ENCODE measurements around the gene PCDHGA10. TPM values are rescaled to one million over a fixed set of nuclear protein-coding genes. Genes with fewer than 3 reads are reported as not detected.

Gene PCDHGA10
- polyA plus RNA-seq, 1 donor from 2014 or later, result 7.3 TPM

DNA sequence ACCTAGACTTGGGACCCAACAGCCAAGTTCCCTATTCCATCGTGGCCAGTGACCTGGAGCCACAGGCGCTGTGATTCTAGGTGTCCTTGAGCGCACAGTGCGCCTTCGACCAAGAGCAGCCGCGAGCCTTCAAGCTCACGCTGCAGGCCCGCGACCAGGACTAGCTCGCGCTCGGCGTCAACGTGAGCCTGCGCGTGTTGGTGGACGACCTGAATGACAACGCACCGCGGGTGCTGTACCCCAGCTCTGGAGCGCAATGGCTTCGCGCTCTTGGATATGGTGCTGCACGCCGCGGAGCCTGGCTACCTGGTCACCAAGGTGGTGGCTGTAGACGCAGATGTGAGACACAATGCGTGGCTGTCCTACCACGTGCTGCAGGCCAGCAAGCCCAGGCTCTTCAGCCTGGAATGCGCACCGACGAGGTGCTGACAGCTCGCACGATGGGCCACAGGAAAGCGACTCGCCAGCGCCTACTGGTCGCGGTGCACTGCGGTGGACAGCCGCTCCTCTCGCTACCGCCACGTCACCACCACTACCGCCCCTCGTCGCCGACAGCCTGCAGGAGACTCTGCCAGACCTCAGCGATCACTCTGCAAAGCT, 28.9 kb downstream of the PCDHGA10 start:
- TF ChIP-seq MXI1 (conservative IDR thresholded peaks at IDR 0.05; ENCODE audit: poor library complexity, severe bottlenecking) (no peak), TAF1 (IDR thresholded peaks at IDR 0.05; ENCODE audit: low read depth) (no peak), SMC3 (conservative IDR thresholded peaks at IDR 0.05; ENCODE audit: poor library complexity) (no peak), EP300 (conservative IDR thresholded peaks at IDR 0.05; ENCODE audit: poor library complexity, severe bottlenecking) (no peak)
- no peak overlapping the region for H3K4me3 ChIP-seq (ENCODE audit: low read length)

DNA sequence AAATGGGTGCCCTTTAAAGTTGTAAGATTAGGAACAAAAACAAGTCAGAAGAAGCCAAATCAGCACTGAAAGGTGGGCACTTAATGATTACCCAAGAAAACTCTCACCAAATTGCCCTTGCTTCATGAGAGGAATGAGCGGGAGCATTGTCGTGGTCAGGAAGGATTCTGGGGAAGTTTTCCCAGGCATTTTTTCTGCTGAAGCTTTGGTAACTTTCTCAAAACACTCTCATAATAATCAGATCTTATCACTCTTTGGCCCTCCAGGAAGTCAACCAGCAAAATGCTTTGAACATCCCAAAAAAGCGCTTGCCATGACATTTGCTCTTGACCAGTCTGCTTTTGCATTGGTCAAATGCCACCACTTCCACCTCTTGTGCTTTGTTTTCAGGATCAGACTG, 52.6 kb downstream of the PCDHGA10 start:
- TF ChIP-seq, protein P1, sequence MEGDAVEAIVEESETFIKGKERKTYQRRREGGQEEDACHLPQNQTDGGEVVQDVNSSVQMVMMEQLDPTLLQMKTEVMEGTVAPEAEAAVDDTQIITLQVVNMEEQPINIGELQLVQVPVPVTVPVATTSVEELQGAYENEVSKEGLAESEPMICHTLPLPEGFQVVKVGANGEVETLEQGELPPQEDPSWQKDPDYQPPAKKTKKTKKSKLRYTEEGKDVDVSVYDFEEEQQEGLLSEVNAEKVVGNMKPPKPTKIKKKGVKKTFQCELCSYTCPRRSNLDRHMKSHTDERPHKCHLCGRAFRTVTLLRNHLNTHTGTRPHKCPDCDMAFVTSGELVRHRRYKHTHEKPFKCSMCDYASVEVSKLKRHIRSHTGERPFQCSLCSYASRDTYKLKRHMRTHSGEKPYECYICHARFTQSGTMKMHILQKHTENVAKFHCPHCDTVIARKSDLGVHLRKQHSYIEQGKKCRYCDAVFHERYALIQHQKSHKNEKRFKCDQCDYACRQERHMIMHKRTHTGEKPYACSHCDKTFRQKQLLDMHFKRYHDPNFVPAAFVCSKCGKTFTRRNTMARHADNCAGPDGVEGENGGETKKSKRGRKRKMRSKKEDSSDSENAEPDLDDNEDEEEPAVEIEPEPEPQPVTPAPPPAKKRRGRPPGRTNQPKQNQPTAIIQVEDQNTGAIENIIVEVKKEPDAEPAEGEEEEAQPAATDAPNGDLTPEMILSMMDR (IDR thresholded peaks at IDR 0.05; ENCODE audit: poor library complexity, severe bottlenecking), result no peak
- no peak for TF ChIP-seq EZH2 (IDR thresholded peaks at IDR 0.05; ENCODE audit: borderline replicate concordance, insufficient read depth, low read length, poor library complexity, severe bottlenecking)
- TF ChIP-seq, protein P2, sequence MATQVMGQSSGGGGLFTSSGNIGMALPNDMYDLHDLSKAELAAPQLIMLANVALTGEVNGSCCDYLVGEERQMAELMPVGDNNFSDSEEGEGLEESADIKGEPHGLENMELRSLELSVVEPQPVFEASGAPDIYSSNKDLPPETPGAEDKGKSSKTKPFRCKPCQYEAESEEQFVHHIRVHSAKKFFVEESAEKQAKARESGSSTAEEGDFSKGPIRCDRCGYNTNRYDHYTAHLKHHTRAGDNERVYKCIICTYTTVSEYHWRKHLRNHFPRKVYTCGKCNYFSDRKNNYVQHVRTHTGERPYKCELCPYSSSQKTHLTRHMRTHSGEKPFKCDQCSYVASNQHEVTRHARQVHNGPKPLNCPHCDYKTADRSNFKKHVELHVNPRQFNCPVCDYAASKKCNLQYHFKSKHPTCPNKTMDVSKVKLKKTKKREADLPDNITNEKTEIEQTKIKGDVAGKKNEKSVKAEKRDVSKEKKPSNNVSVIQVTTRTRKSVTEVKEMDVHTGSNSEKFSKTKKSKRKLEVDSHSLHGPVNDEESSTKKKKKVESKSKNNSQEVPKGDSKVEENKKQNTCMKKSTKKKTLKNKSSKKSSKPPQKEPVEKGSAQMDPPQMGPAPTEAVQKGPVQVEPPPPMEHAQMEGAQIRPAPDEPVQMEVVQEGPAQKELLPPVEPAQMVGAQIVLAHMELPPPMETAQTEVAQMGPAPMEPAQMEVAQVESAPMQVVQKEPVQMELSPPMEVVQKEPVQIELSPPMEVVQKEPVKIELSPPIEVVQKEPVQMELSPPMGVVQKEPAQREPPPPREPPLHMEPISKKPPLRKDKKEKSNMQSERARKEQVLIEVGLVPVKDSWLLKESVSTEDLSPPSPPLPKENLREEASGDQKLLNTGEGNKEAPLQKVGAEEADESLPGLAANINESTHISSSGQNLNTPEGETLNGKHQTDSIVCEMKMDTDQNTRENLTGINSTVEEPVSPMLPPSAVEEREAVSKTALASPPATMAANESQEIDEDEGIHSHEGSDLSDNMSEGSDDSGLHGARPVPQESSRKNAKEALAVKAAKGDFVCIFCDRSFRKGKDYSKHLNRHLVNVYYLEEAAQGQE (IDR thresholded peaks at IDR 0.05; ENCODE audit: borderline replicate concordance), result no peak
- no peak for TF ChIP-seq POLR2AphosphoS5 (IDR thresholded peaks at IDR 0.05)
- TF ChIP-seq SMC3 (conservative IDR thresholded peaks at IDR 0.05; ENCODE audit: poor library complexity), result no peak
- TF ChIP-seq TAF1 (IDR thresholded peaks at IDR 0.05; ENCODE audit: low read depth), result no peak
- no peak for TF ChIP-seq MXI1 (conservative IDR thresholded peaks at IDR 0.05; ENCODE audit: poor library complexity, severe bottlenecking)
- no peak for TF ChIP-seq EP300 (conservative IDR thresholded peaks at IDR 0.05; ENCODE audit: poor library complexity, severe bottlenecking)
- no peaks in the 10 kb centered on the region for H3K27me3 ChIP-seq (ENCODE audit: insufficient read depth, low read depth, low read length)

More for the DNA sequence above, 28.9 kb downstream of the PCDHGA10 start:
- no peaks in the 10 kb centered on the region for H3K9me2 ChIP-seq (ENCODE audit: insufficient read depth, low read length)
- no peak overlapping the region for H2AFZ ChIP-seq (ENCODE audit: low read depth, low read length)
- peaks cover 18% of the 10 kb centered on the region for H3K36me3 ChIP-seq (ENCODE audit: insufficient read depth, low read length)
- no peaks in the 10 kb centered on the region for H3F3A ChIP-seq (ENCODE audit: insufficient read depth, low read length, poor library complexity, severe bottlenecking)
- H3K79me2 ChIP-seq (replicated peaks; ENCODE audit: insufficient read depth, low read length), result peaks cover 37% of the 10 kb centered on the region
- H3K9ac ChIP-seq (ENCODE audit: low read length), result no peak overlapping the region
- H3K27ac ChIP-seq (ENCODE audit: low read length), result no peak overlapping the region
- H3K4me2 ChIP-seq (ENCODE audit: low read length), result no peak overlapping the region
- H3K9me3 ChIP-seq (ENCODE audit: low read length), result peaks cover 39% of the 10 kb centered on the region
- no peaks in the 10 kb centered on the region for H4K20me1 ChIP-seq (ENCODE audit: insufficient read depth)
- H3K27me3 ChIP-seq (ENCODE audit: insufficient read depth, low read depth, low read length), result no peaks in the 10 kb centered on the region

More for the DNA sequence above, 52.6 kb downstream of the PCDHGA10 start:
- Histone ChIP-seq H2AFZ (ENCODE audit: low read depth, low read length) (no peak overlapping the region), H3K4me2 (ENCODE audit: low read length) (no peak overlapping the region), H3K9ac (ENCODE audit: low read length) (no peak overlapping the region), H3K79me2 (replicated peaks; ENCODE audit: insufficient read depth, low read length) (peaks cover 13% of the 10 kb centered on the region), H3K4me3 (ENCODE audit: low read length) (no peak overlapping the region), H3K9me3 (ENCODE audit: low read length) (no peaks in the 10 kb centered on the region), H3K36me3 (ENCODE audit: insufficient read depth, low read length) (no peaks in the 10 kb centered on the region), H3K27ac (ENCODE audit: low read length) (no peak overlapping the region), H3F3A (ENCODE audit: insufficient read depth, low read length, poor library complexity, severe bottlenecking) (no peaks in the 10 kb centered on the region), H3K9me2 (ENCODE audit: insufficient read depth, low read length) (no peaks in the 10 kb centered on the region), H4K20me1 (ENCODE audit: insufficient read depth) (no peaks in the 10 kb centered on the region)

Other genes with a start within 250 kb of the PCDHGA10 start
- gene PCDHB7, start 240.3 kb upstream of the PCDHGA10 start, polyA plus RNA-seq, result 0.99 and 2.1 TPM in 2 replicates
- gene PCDHB8, start 235.2 kb upstream of the PCDHGA10 start, polyA plus RNA-seq, result 0.76 and 0.81 TPM in 2 replicates
- 2.1 and 2.8 TPM in 2 replicates for gene PCDHB16, start 230.6 kb upstream of the PCDHGA10 start, polyA plus RNA-seq
- 4.8 and 4.9 TPM in 2 replicates for gene PCDHB9, start 225.8 kb upstream of the PCDHGA10 start, polyA plus RNA-seq
- 8.7 and 9.6 TPM in 2 replicates for gene PCDHB10, start 220.6 kb upstream of the PCDHGA10 start, polyA plus RNA-seq
- gene PCDHB11, start 213.4 kb upstream of the PCDHGA10 start, polyA plus RNA-seq, result 2.7 and 3.7 TPM in 2 replicates
- gene PCDHB12, start 204.3 kb upstream of the PCDHGA10 start, polyA plus RNA-seq, result 1.3 and 2.2 TPM in 2 replicates
- gene PCDHB13, start 199.1 kb upstream of the PCDHGA10 start, polyA plus RNA-seq, result 1.0 and 1.6 TPM in 2 replicates
- gene PCDHB14, start 189.6 kb upstream of the PCDHGA10 start, polyA plus RNA-seq, result 12.6 and 18.3 TPM in 2 replicates
- 11.2 and 13.7 TPM in 2 replicates for gene PCDHB15, start 167.6 kb upstream of the PCDHGA10 start, polyA plus RNA-seq
- not detected in 2 replicates for gene SLC25A2, start 108.9 kb upstream of the PCDHGA10 start, polyA plus RNA-seq
- 173 and 198 TPM in 2 replicates for gene TAF7, start 92.2 kb upstream of the PCDHGA10 start, polyA plus RNA-seq
- gene PCDHGA1, start 82.5 kb upstream of the PCDHGA10 start, polyA plus RNA-seq, result 0.19 and 0.50 TPM in 2 replicates
- gene PCDHGA2, start 74.2 kb upstream of the PCDHGA10 start, polyA plus RNA-seq, result 0.21 and 0.26 TPM in 2 replicates
- gene PCDHGA3, start 69.2 kb upstream of the PCDHGA10 start, polyA plus RNA-seq, result 0.10 and 0.26 TPM in 2 replicates
- gene PCDHGB1, start 62.9 kb upstream of the PCDHGA10 start, polyA plus RNA-seq, result 0.46 and 0.68 TPM in 2 replicates
- gene PCDHGA4, start 58.0 kb upstream of the PCDHGA10 start, polyA plus RNA-seq, result 0.38 TPM in 1 of 2 replicates, not detected in the other
- 0.30 and 0.43 TPM in 2 replicates for gene PCDHGB2, start 53.0 kb upstream of the PCDHGA10 start, polyA plus RNA-seq
- gene PCDHGA5, start 48.8 kb upstream of the PCDHGA10 start, polyA plus RNA-seq, result 0.25 TPM in 1 of 2 replicates, not detected in the other
- gene PCDHGB3, start 42.7 kb upstream of the PCDHGA10 start, polyA plus RNA-seq, result not detected in 2 replicates
- 0.09 TPM in 1 of 2 replicates, not detected in the other for gene PCDHGA6, start 39.1 kb upstream of the PCDHGA10 start, polyA plus RNA-seq
- gene PCDHGA7, start 30.2 kb upstream of the PCDHGA10 start, polyA plus RNA-seq, result not detected in 2 replicates
- 9.3 and 13.0 TPM in 2 replicates for gene PCDHGB4, start 25.3 kb upstream of the PCDHGA10 start, polyA plus RNA-seq
- gene PCDHGA8, start 20.4 kb upstream of the PCDHGA10 start, polyA plus RNA-seq, result 0.19 and 0.38 TPM in 2 replicates
- 0.17 and 0.54 TPM in 2 replicates for gene PCDHGB5, start 15.0 kb upstream of the PCDHGA10 start, polyA plus RNA-seq
- 0.11 TPM in 1 of 2 replicates, not detected in the other for gene PCDHGA9, start 10.2 kb upstream of the PCDHGA10 start, polyA plus RNA-seq
- 29.2 and 34.4 TPM in 2 replicates for gene PCDHGB6, start 5.0 kb upstream of the PCDHGA10 start, polyA plus RNA-seq
- gene PCDHGB7, start 4.7 kb downstream of the PCDHGA10 start, polyA plus RNA-seq, result 4.7 and 5.1 TPM in 2 replicates
- gene PCDHGA11, start 8.1 kb downstream of the PCDHGA10 start, polyA plus RNA-seq, result 0.32 and 0.62 TPM in 2 replicates
- gene PCDHGA12, start 17.5 kb downstream of the PCDHGA10 start, polyA plus RNA-seq, result 0.11 and 0.56 TPM in 2 replicates
- gene PCDHGC3, start 63.0 kb downstream of the PCDHGA10 start, polyA plus RNA-seq, result 2.1 and 2.8 TPM in 2 replicates
- gene PCDHGC4, start 72.0 kb downstream of the PCDHGA10 start, polyA plus RNA-seq, result 4.3 and 6.4 TPM in 2 replicates
- 0.51 and 0.54 TPM in 2 replicates for gene PCDHGC5, start 76.1 kb downstream of the PCDHGA10 start, polyA plus RNA-seq
- gene DIAPH1, start 206.0 kb downstream of the PCDHGA10 start, polyA plus RNA-seq, result 21.9 and 22.4 TPM in 2 replicates
- gene HDAC3, start 223.9 kb downstream of the PCDHGA10 start, polyA plus RNA-seq, result 115 and 138 TPM in 2 replicates
- gene RELL2, start 224.0 kb downstream of the PCDHGA10 start, polyA plus RNA-seq, result 44.9 and 49.4 TPM in 2 replicates
- gene FCHSD1, start 238.4 kb downstream of the PCDHGA10 start, polyA plus RNA-seq, result 3.9 and 5.4 TPM in 2 replicates